Measurements from ENCODE around the gene LILRA6.

- TF ChIP-seq GATA2 (IDR thresholded peaks at IDR 0.05; ENCODE audit: low read depth, low read length) (no peak), GATA3 (IDR thresholded peaks at IDR 0.05; ENCODE audit: low read depth, low read length) (no peak)
Observed at GRCh38 chr19:54189735-54190502, 52.7 kb downstream of the LILRA6 start.

Data from SH-SY5Y (cell line).